Measurements from ENCODE around the gene STX1B. TPM values are rescaled to one million over a fixed set of nuclear protein-coding genes. Genes with fewer than 3 reads are reported as not detected.
"Not testable (repeated sequence)": the region's sequence is repeated elsewhere in the genome, so short reads cannot be mapped to it uniquely, and the experiment has no call there.

Gene STX1B
- total RNA-seq, 4 donors from 2014 or later = 0.41 to 1.3 TPM; not detected in 2

GRCh38 chr16:30942426-30942806 is 68.0 kb downstream of the STX1B start:
- Histone ChIP-seq H3K27ac (peak overlapping the region; percentile 59 to 67 (median 64)), H3K27me3 (no peaks in the 10 kb centered on the region), H3K9me3 (no peaks in the 10 kb centered on the region), H3K4me1 (peaks cover 4 to 18% (median 11%) of the 10 kb centered on the region in 4 donors), H3K36me3 (peaks cover 0 to 13% (median 3%) of the 10 kb centered on the region in 4 donors), H3K4me3 (no peak overlapping the region)
- DNase-seq = no peak
- TF ChIP-seq POLR2A (IDR thresholded peaks at IDR 0.05) = no peak
- no peak for TF ChIP-seq POLR2AphosphoS5 (IDR thresholded peaks at IDR 0.05)
- no peak for TF ChIP-seq EP300 (IDR thresholded peaks at IDR 0.05; ENCODE audit: low read depth)
- no peak for TF ChIP-seq CTCF (IDR thresholded peaks at IDR 0.05)
- intact Hi-C loops (cut with DNase I; ENCODE audit: low total_unique reads) (no loop called here), in situ Hi-C loops (cut with MboI; ENCODE audit: low pct_ligation_motif_present in 1 of 4, low pct_unique_long_range_greater_than_20kb in 1 of 4, low sequenced_read_pairs in 3 of 4) (no loop called here)
- 48% methylated on average over 4 of the region's 4 CpGs; no CpG with 5 or more reads in 1 of the 2 donors for WGBS, 2 donors (ENCODE audit: low coverage in 1 of 2)

- in situ Hi-C loops (cut with MboI; ENCODE audit: low pct_ligation_motif_present in 1 of 4, low pct_unique_long_range_greater_than_20kb in 1 of 4, low sequenced_read_pairs in 3 of 4) = no loop called here
- DNase-seq = peak; percentile 87
- peaks cover 4 to 18% (median 11%) of the 10 kb centered on the region in 4 donors for H3K4me1 ChIP-seq
- peaks cover 0 to 13% (median 3%) of the 10 kb centered on the region in 4 donors for H3K36me3 ChIP-seq
- intact Hi-C loops (cut with DNase I; ENCODE audit: low total_unique reads) = no loop called here
- no peaks in the 10 kb centered on the region for H3K9me3 ChIP-seq
- H3K27me3 ChIP-seq = no peaks in the 10 kb centered on the region
- 17 to 40% methylated on average over 1 to 15 of the region's 15 CpGs for WGBS, 2 donors (ENCODE audit: low coverage in 1 of 2)
- H3K4me3 ChIP-seq = no peak overlapping the region
- TF ChIP-seq POLR2A (IDR thresholded peaks at IDR 0.05) = no peak
- TF ChIP-seq EP300 (IDR thresholded peaks at IDR 0.05; ENCODE audit: low read depth) = no peak
- TF ChIP-seq POLR2AphosphoS5 (IDR thresholded peaks at IDR 0.05) = no peak
- peak; percentile 80 to 92 (median 88) for TF ChIP-seq CTCF (IDR thresholded peaks at IDR 0.05)
- H3K27ac ChIP-seq = peak overlapping the region; percentile 59 to 67 (median 64)
These were observed 68.6 kb downstream of the STX1B start for GRCh38 chr16:30941600-30942425.

GRCh38 chr16:30939571-30939970 is 70.9 kb downstream of the STX1B start:
- H3K36me3 ChIP-seq; in situ Hi-C loops (cut with MboI; ENCODE audit: low pct_ligation_motif_present in 1 of 4, low pct_unique_long_range_greater_than_20kb in 1 of 4, low sequenced_read_pairs in 3 of 4); H3K4me3 ChIP-seq; intact Hi-C loops (cut with DNase I; ENCODE audit: low total_unique reads); H3K27ac ChIP-seq; H3K27me3 ChIP-seq; DNase-seq; H3K9me3 ChIP-seq: not testable (repeated sequence)
- WGBS, 2 donors (ENCODE audit: low coverage in 1 of 2) = 94 to 97% methylated on average over 6 to 8 of the region's 8 CpGs
- peaks cover 4 to 18% (median 11%) of the 10 kb centered on the region in 4 donors for H3K4me1 ChIP-seq

Small RNA genes within 50 kb of the gene (small RNA-seq; reads per million reads assigned to genes)
- 0 reads per million in 4 donors for gene AC135048.1

Other genes with a start within 250 kb of the STX1B start
- gene CFAP119, start 248.6 kb downstream of the STX1B start, total RNA-seq = 10 to 100 TPM in 1 of 4 donors, 1 to 10 TPM in 3; 3.3 to 15.5 (median 6.0) TPM
- 100 to 1,000 TPM in 1 of 4 donors, 10 to 100 TPM in 3; 55.3 to 105 (median 77.8) TPM for gene RNF40, start 248.3 kb downstream of the STX1B start, total RNA-seq
- gene ZNF629, start 223.4 kb downstream of the STX1B start, total RNA-seq = 10 to 100 TPM; 13.5 to 29.9 (median 16.4) TPM
- gene BCL7C, start 116.6 kb downstream of the STX1B start, total RNA-seq = 10 to 100 TPM; 13.8 to 57.3 (median 24.0) TPM
- under 1 TPM in 2 of 4 donors, not detected in 2; 0.82 to 0.95 TPM for gene CTF1, start 114.0 kb downstream of the STX1B start, total RNA-seq
- gene FBXL19, start 87.1 kb downstream of the STX1B start, total RNA-seq = 10 to 100 TPM; 19.3 to 45.3 (median 20.3) TPM
- 10 to 100 TPM; 24.8 to 45.6 (median 31.3) TPM for gene ORAI3, start 61.6 kb downstream of the STX1B start, total RNA-seq
- 10 to 100 TPM in 3 of 4 donors, 1 to 10 TPM in 1; 5.3 to 37.0 (median 10.8) TPM for gene SETD1A, start 52.9 kb downstream of the STX1B start, total RNA-seq
- gene HSD3B7, start 25.4 kb downstream of the STX1B start, total RNA-seq = 10 to 100 TPM in 3 of 4 donors, 1 to 10 TPM in 1; 7.0 to 31.8 (median 29.6) TPM
- 100 to 1,000 TPM in 2 of 4 donors, 10 to 100 TPM in 2; 50.8 to 163 (median 79.7) TPM for gene STX4, start 22.9 kb upstream of the STX1B start, total RNA-seq
- gene ZNF668, start 63.6 kb upstream of the STX1B start, total RNA-seq = 10 to 100 TPM in 2 of 4 donors, 1 to 10 TPM in 2; 7.9 to 17.9 (median 10.2) TPM
- 10 to 100 TPM; 12.0 to 26.7 (median 23.5) TPM for gene ZNF646, start 63.8 kb upstream of the STX1B start, total RNA-seq
- 1 to 10 TPM; 1.1 to 5.2 (median 3.1) TPM for gene PRSS53, start 78.3 kb upstream of the STX1B start, total RNA-seq
- 10 to 100 TPM; 29.5 to 89.0 (median 72.0) TPM for gene VKORC1, start 84.2 kb upstream of the STX1B start, total RNA-seq
- gene BCKDK, start 97.7 kb upstream of the STX1B start, total RNA-seq = 10 to 100 TPM; 46.8 to 56.5 (median 51.3) TPM
- 10 to 100 TPM; 61.0 to 93.5 (median 62.1) TPM for gene KAT8, start 107.0 kb upstream of the STX1B start, total RNA-seq
- gene PRSS8, start 125.1 kb upstream of the STX1B start, total RNA-seq = 100 to 1,000 TPM; 101 to 510 (median 372) TPM
- gene PRSS36, start 139.4 kb upstream of the STX1B start, total RNA-seq = 10 to 100 TPM in 1 of 4 donors, 1 to 10 TPM in 2, not detected in 1; 8.1 to 42.3 (median 9.8) TPM
- 100 to 1,000 TPM in 1 of 4 donors, 10 to 100 TPM in 3; 43.6 to 116 (median 59.0) TPM for gene FUS, start 169.5 kb upstream of the STX1B start, total RNA-seq
- 100 to 1,000 TPM in 2 of 4 donors, 10 to 100 TPM in 2; 33.3 to 128 (median 90.6) TPM for gene PYCARD, start 192.1 kb upstream of the STX1B start, total RNA-seq
- gene TRIM72, start 203.5 kb upstream of the STX1B start, total RNA-seq = under 1 TPM in 1 of 4 donors, not detected in 3; 0.14 TPM
- gene PYDC1, start 206.5 kb upstream of the STX1B start, total RNA-seq = not detected
- gene ITGAM, start 249.3 kb upstream of the STX1B start, total RNA-seq = 10 to 100 TPM in 1 of 4 donors, 1 to 10 TPM in 3; 1.1 to 11.5 (median 2.3) TPM